Neutrophil (primary cell): ENCODE data around the gene NCK2.

Experiments used
- H3K27ac ChIP-seq: fragments of 200-600 bp; sonication (generic); 2 replicates; pipeline ENCODE4 v1.5.1; 2016; ENCODE audit warnings: mild to moderate bottlenecking, moderate library complexity
- H3K27me3 ChIP-seq: fragments of 200-600 bp; sonication (generic); 2 replicates; pipeline ENCODE4 v1.6.0; 2016; ENCODE audit warnings: mild to moderate bottlenecking
- H3K36me3 ChIP-seq: fragments of 200-600 bp; sonication (generic); 2 replicates; pipeline ENCODE4 v1.5.1; 2017
- H3K4me1 ChIP-seq, 2 experiments: fragments of 200-600 bp in 1 of 2; sonication (generic) in 1 of 2; 1 replicate in 1 of 2; 2 replicates in 1 of 2; pipeline versions ENCODE4 v1.5.1 to v1.6.1; 2013 to 2016; ENCODE audit warnings: low read depth in 1 of 2, low read length in 1 of 2, mild to moderate bottlenecking in 1 of 2, moderate library complexity in 1 of 2; ENCODE audit not compliant: control insufficient read depth in 1 of 2, insufficient read depth in 1 of 2
- H3K4me3 ChIP-seq, 2 experiments: fragments of 200-600 bp in 1 of 2; sonication (generic) in 1 of 2; 1 replicate in 1 of 2; 2 replicates in 1 of 2; pipeline ENCODE4 v1.5.1; 2013 to 2016; ENCODE audit warnings: low read depth in 1 of 2, low read length in 1 of 2, mild to moderate bottlenecking in 1 of 2, moderate library complexity in 1 of 2
- H3K9me3 ChIP-seq: fragments of 200-600 bp; sonication (generic); 2 replicates; pipeline ENCODE4 v1.5.1; 2016
- TF ChIP-seq, protein P1 (sequence below): fragments of 200-600 bp; sonication (generic); IDR thresholded peaks from 2 replicates; pipeline ENCODE4 v1.5.1; 2016; ENCODE audit warnings: antibody characterized with exemption

NCK2 gene

DNA sequence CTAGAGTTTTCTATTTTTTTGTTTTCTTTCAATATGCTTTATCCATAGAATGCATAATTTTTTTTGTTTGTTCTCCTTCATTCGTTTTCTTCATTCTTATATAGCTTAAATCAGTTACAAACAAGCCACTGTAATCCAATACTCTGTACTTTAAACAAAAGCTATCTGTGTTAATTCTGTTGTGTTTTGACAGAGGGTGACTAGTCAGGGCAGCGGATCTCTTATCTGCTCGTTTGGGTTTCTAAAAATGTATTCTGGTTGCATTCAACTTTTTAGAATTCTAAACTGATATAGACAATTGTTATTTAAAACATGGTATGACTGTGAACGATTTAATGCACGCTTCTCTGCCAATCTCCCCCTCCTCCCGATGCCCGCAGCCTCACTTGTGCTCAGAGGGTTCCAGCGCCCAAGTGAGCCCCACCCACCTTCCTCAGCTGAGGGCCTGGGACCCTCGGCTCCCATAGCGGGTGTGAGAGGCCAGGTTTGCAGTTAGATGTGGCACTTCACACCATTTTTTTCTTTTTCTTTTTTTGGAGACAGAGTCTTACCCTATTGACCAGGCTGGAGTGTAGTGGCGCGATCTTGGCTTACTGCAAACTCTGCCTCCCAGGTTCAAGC, 44.1 kb downstream of the NCK2 start:
- Histone ChIP-seq H3K9me3 (no peaks in the 10 kb centered on the region), H3K36me3 (no peaks in the 10 kb centered on the region), H3K4me1 (peaks cover 47 to 73% of the 10 kb centered on the region in 2 experiments), H3K27ac (peak overlapping the region; percentile 53), H3K27me3 (no peaks in the 10 kb centered on the region), H3K4me3 (no peak overlapping the region)
- TF ChIP-seq, protein P1, sequence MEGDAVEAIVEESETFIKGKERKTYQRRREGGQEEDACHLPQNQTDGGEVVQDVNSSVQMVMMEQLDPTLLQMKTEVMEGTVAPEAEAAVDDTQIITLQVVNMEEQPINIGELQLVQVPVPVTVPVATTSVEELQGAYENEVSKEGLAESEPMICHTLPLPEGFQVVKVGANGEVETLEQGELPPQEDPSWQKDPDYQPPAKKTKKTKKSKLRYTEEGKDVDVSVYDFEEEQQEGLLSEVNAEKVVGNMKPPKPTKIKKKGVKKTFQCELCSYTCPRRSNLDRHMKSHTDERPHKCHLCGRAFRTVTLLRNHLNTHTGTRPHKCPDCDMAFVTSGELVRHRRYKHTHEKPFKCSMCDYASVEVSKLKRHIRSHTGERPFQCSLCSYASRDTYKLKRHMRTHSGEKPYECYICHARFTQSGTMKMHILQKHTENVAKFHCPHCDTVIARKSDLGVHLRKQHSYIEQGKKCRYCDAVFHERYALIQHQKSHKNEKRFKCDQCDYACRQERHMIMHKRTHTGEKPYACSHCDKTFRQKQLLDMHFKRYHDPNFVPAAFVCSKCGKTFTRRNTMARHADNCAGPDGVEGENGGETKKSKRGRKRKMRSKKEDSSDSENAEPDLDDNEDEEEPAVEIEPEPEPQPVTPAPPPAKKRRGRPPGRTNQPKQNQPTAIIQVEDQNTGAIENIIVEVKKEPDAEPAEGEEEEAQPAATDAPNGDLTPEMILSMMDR: no peak

DNA sequence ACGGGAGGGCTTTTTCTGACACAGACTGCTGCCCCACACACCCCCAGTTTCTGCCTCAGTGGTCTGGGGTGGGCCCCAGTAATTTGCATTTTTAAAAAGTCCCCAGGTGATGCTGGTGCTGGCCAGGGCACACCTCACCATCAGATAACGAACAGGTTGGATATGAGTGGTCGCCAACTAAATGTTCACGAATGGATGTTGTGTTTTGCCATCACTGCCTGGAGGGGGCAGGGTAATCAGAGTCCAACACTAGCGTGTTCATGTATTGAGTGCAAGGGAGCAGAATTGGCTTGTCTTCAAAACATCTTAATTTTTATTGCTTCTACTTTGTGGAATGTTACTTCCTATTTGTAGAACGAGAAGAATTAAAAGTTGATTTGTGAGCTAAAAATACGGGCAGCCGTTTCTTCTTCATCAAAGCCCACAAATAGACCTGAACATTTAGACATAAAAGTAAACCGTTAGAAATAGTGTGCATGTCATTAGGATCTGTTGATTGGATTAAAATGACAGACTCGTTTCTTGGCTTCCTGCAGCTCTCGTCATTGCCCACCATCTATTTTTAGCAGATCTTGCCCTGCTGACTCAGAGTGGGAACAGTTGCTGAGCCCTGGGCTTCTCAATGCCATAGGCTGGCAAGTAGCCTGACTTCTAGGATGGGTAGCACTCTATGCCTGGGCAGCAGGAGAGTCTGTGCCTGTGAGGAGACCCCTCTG, 45.2 kb downstream of the NCK2 start:
- no peaks in the 10 kb centered on the region for H3K9me3 ChIP-seq
- peaks cover 46 to 72% of the 10 kb centered on the region in 2 experiments for H3K4me1 ChIP-seq
- H3K27me3 ChIP-seq: no peaks in the 10 kb centered on the region
- TF ChIP-seq, protein P1: no peak
- H3K36me3 ChIP-seq: no peaks in the 10 kb centered on the region
- H3K4me3 ChIP-seq: peak overlapping the region in 1 of 2 experiments; percentile 0
- peak overlapping the region; percentile 53 for H3K27ac ChIP-seq

DNA sequence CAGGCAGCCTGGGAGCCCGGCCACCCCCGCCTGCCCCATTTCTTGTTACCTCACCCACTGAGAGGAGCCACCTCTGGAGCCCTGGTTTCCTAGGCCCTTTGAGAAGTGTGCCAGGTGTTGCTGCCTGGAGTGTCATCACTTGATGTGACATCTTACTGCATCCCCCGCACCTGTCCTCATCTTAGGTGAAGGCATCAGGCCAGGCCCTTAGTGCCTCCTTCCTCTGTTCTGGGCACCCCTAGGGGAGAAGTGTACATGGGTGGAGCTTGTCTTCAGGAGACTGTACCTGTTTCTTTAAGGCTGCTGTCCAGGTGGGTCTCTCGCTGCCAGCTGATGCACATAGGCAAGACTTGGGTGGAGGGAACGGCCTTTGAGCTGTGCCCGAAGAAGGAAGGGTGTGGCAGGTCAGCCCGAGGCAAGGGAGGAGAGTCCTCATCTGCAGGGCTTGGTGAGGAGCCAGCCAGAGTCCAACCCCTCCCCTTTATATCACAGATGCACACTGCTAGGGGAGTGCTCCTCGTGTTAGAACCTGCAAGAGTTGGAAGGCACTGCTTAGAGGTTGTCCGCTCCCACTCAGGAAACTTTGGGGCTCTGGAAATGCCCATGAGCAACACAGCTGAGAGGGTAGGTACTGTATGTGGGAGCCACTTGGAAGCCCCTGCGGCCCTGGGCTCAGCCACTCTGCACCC, 45.9 kb downstream of the NCK2 start:
- TF ChIP-seq, protein P1: no peak
- peak overlapping the region in 1 of 2 experiments; percentile 0 for H3K4me3 ChIP-seq

DNA sequence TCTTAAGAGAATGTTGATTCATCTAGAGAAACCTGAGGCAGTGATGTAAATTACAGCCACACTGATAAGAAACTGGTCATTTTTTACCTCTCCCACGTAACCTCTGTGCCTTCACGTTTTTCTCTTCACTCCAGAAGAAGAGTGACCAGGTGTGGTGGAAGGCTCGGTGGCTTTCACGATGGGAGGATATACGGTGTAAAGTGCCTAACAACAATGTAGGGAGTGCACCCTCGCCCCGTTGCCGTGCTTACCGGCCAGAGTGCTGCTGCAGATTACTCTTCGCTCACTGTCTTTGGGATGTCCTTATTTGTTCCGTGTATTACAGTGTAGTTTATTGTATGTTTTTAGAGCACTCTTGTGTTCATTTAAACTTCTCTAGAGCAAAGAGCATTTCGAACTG, 46.5 kb downstream of the NCK2 start:
- TF ChIP-seq, protein P1: no peak
- Histone ChIP-seq H3K27me3 (no peaks in the 10 kb centered on the region), H3K27ac (peak overlapping the region; percentile 53), H3K9me3 (no peaks in the 10 kb centered on the region), H3K36me3 (no peaks in the 10 kb centered on the region), H3K4me1 (peaks cover 55 to 78% of the 10 kb centered on the region in 2 experiments), H3K4me3 (no peak overlapping the region)

More for the DNA sequence above, 45.9 kb downstream of the NCK2 start:
- H3K27me3 ChIP-seq: no peaks in the 10 kb centered on the region
- H3K27ac ChIP-seq: peak overlapping the region; percentile 53
- H3K9me3 ChIP-seq: no peaks in the 10 kb centered on the region
- peaks cover 53 to 78% of the 10 kb centered on the region in 2 experiments for H3K4me1 ChIP-seq
- no peaks in the 10 kb centered on the region for H3K36me3 ChIP-seq

DNA sequence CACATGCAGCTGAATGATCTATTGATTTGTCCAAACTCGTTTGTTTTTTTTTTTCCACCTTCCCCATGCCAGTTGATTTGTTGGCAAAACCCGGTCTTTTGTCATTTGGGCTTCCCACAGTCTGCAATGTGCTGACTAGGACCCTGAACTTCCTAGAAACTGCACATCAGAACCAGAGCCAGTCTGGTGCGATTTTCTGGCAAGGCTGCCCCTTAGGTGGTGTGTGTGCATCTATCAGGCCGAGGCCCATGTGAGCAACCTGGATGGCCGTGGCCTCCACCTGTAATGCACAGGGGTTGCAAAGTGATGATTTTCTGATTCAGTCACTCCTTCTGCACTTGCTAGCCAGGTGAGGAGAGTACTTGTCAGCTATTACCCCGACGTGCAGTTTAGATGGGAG, 47.8 kb downstream of the NCK2 start:
- peaks cover 60 to 78% of the 10 kb centered on the region in 2 experiments for H3K4me1 ChIP-seq
- peak overlapping the region; percentile 5 for H3K27ac ChIP-seq
- H3K27me3 ChIP-seq: no peaks in the 10 kb centered on the region

More for the DNA sequence above, 47.8 kb downstream of the NCK2 start:
- no peak overlapping the region for H3K4me3 ChIP-seq
- TF ChIP-seq, protein P1: no peak
- no peaks in the 10 kb centered on the region for H3K9me3 ChIP-seq
- H3K36me3 ChIP-seq: no peaks in the 10 kb centered on the region
